ENCODE measurements around the gene BAMBI.

- TF ChIP-seq CTCF (IDR thresholded peaks at IDR 0.05; ENCODE audit: low read length) (no peak), EZH2 (IDR thresholded peaks at IDR 0.05; ENCODE audit: borderline replicate concordance, low read length) (no peak)
Observed at GRCh38 chr10:28715246-28715645, 37.9 kb downstream of the BAMBI start.
